Gastrocnemius medialis (tissue), 4 donors: ENCODE data around the gene SLC32A1. TPM values are rescaled to one million over a fixed set of nuclear protein-coding genes. Genes with fewer than 3 reads are reported as not detected.

Experiments used
- ATAC-seq, 2 donors: fragments of 150-250 bp; one replicate each; pipeline ENCODE4 v1.9.1; 2016
- DNase-seq, 2 donors: peaks; one replicate each; pipeline ENCODE4 v3.0.0-alpha.2; 2019
- H3K27ac ChIP-seq, 4 donors: fragments of 200-600 bp; sonication (generic); 1 replicate in 1 of 4; 2 replicates in 3 of 4; pipeline ENCODE4 v1.5.1; 2016 to 2018; ENCODE audit warnings: mild to moderate bottlenecking in 2 of 4, moderate library complexity in 1 of 4
- H3K27me3 ChIP-seq, 3 donors: fragments of 200-600 bp; sonication (generic) in 2 of 3; 1 replicate in 1 of 3; 2 replicates in 2 of 3; pipeline versions ENCODE4 v1.5.1 to v1.6.0; 2016 to 2019; ENCODE audit warnings: mild to moderate bottlenecking in 1 of 3, moderate library complexity in 1 of 3
- H3K36me3 ChIP-seq, 2 donors: fragments of 200-600 bp; sonication (generic) in 1 of 2; one replicate each; pipeline ENCODE4 v1.5.1; 2017 to 2018
- H3K4me1 ChIP-seq, 2 donors: fragments of 200-600 bp; sonication (generic) in 1 of 2; one replicate each; pipeline ENCODE4 v1.5.1; 2016 to 2017; ENCODE audit warnings: mild to moderate bottlenecking in 2 of 2
- H3K4me3 ChIP-seq, 4 donors: fragments of 200-600 bp; sonication (generic) in 3 of 4; 1 replicate in 1 of 4; 2 replicates in 3 of 4; pipeline ENCODE4 v1.5.1; 2016 to 2019; ENCODE audit warnings: mild to moderate bottlenecking in 2 of 4
- H3K9me3 ChIP-seq, 3 donors: fragments of 200-600 bp; sonication (generic) in 2 of 3; 1 replicate in 1 of 3; 2 replicates in 2 of 3; pipeline ENCODE4 v1.5.1; 2016 to 2019
- POLR2A ChIP-seq, 2 donors: fragments of 450-650 bp; IDR thresholded peaks; one replicate each; pipeline ENCODE4 v1.6.1; 2017; ENCODE audit warnings: antibody characterized with exemption in 2 of 2, mild to moderate bottlenecking in 2 of 2, moderate library complexity in 2 of 2
- in situ Hi-C, 4 donors: fragments of 200-750 bp; cut with MboI; loops; one replicate each; pipeline versions ENCODE4 v1.15.0 to v1.8.0; 2017; ENCODE audit warnings: low sequenced_read_pairs in 4 of 4
- intact Hi-C: fragments of 100-400 bp; cut with DNase I; formaldehyde crosslinking; loops from one replicate; pipeline ENCODE4 v1.15.1; 2023; ENCODE audit warnings: low total_unique reads
- total RNA-seq, 4 donors: library from RNA; depleted of rRNA; stranded (reverse); fragments of >200 nt; gene quantifications; one replicate each; pipeline versions ENCODE4 v1.1.0 to v1.2.3, GENCODE V29; 2016
- TF ChIP-seq, protein P1 (sequence below), 5 experiments: fragments of 450-650 bp in 3 of 5; fragments of 200-600 bp in 2 of 5; sonication (generic) in 2 of 5; IDR thresholded peaks in 4 of 5; conservative IDR thresholded peaks in 1 of 5; 1 replicate in 4 of 5; 2 replicates in 1 of 5; pipeline ENCODE4 v1.5.1; 2016 to 2019; ENCODE audit warnings: antibody characterized with exemption in 5 of 5, mild to moderate bottlenecking in 3 of 5, moderate library complexity in 3 of 5

The SLC32A1 gene
- total RNA-seq, 4 donors from 2014 or later = not detected

- intact Hi-C loops (loop anchor here (1.0 kb wide), 1 partner anchor 214 kb away; no protein-coding TSS in a partner anchor), in situ Hi-C loops (no loop called here)
- no peak for ATAC-seq
Measured at GRCh38 chr20:38747495-38748096, 23.3 kb downstream of the SLC32A1 start.

GRCh38 chr20:38748097-38748860 is 24.0 kb downstream of the SLC32A1 start, which contains the start of gene ACTR5:
TSS of gene ACTR5 (plus strand) at chr20:38748460. CDS start at chr20:38748479, 19 bp downstream.
- DNase-seq = peak; percentile 84 to 87
- peak within 1 kb of the TSS; percentile 64 to 95 (median 80) for H3K4me3 ChIP-seq
- peaks cover 0 to 10% of the 10 kb centered on the region in 2 donors for H3K36me3 ChIP-seq
- peak within 1 kb of the TSS; percentile 78 to 93 (median 86) for H3K27ac ChIP-seq
- H3K9me3 ChIP-seq = no peaks in the 10 kb centered on the region
- TF ChIP-seq, protein P1, sequence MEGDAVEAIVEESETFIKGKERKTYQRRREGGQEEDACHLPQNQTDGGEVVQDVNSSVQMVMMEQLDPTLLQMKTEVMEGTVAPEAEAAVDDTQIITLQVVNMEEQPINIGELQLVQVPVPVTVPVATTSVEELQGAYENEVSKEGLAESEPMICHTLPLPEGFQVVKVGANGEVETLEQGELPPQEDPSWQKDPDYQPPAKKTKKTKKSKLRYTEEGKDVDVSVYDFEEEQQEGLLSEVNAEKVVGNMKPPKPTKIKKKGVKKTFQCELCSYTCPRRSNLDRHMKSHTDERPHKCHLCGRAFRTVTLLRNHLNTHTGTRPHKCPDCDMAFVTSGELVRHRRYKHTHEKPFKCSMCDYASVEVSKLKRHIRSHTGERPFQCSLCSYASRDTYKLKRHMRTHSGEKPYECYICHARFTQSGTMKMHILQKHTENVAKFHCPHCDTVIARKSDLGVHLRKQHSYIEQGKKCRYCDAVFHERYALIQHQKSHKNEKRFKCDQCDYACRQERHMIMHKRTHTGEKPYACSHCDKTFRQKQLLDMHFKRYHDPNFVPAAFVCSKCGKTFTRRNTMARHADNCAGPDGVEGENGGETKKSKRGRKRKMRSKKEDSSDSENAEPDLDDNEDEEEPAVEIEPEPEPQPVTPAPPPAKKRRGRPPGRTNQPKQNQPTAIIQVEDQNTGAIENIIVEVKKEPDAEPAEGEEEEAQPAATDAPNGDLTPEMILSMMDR (IDR thresholded peaks at IDR 0.05 in 4 of 5, conservative IDR thresholded peaks at IDR 0.05 in 1 of 5) = no peak
- TF ChIP-seq POLR2A (IDR thresholded peaks at IDR 0.05) = peak; percentile 35 to 46
- peak; percentile 96 to 98 for ATAC-seq
- H3K27me3 ChIP-seq = peaks cover 0 to 2% (median 0%) of the 10 kb centered on the region in 3 donors
- peaks cover 4 to 11% of the 10 kb centered on the region in 2 donors for H3K4me1 ChIP-seq
- in situ Hi-C loops = no loop called here
- intact Hi-C loops = loop anchor here (1.0 kb wide), 1 partner anchor 213 kb away; no protein-coding TSS in a partner anchor

More at GRCh38 chr20:38747495-38748096, 23.3 kb downstream of the SLC32A1 start:
- Histone ChIP-seq H3K4me3 (peak overlapping the region; percentile 64 to 95 (median 80)), H3K9me3 (no peaks in the 10 kb centered on the region), H3K36me3 (peaks cover 0 to 7% of the 10 kb centered on the region in 2 donors), H3K4me1 (peaks cover 4 to 11% of the 10 kb centered on the region in 2 donors), H3K27ac (peak overlapping the region; percentile 78 to 93 (median 86)), H3K27me3 (peaks cover 0 to 2% (median 0%) of the 10 kb centered on the region in 3 donors)
- no peak for DNase-seq
- TF ChIP-seq, protein P1 (IDR thresholded peaks at IDR 0.05 in 4 of 5, conservative IDR thresholded peaks at IDR 0.05 in 1 of 5) = no peak
- TF ChIP-seq POLR2A (IDR thresholded peaks at IDR 0.05) = no peak

GRCh38 chr20:38748861-38749149 is 24.5 kb downstream of the SLC32A1 start:
- peaks cover 0 to 15% of the 10 kb centered on the region in 2 donors for H3K36me3 ChIP-seq
- no peaks in the 10 kb centered on the region for H3K27me3 ChIP-seq
- no peak for ATAC-seq
- peaks cover 4 to 11% of the 10 kb centered on the region in 2 donors for H3K4me1 ChIP-seq
- peak overlapping the region; percentile 78 to 93 (median 86) for H3K27ac ChIP-seq
- intact Hi-C loops = loop anchor here (1.0 kb wide), 1 partner anchor 212 kb away; no protein-coding TSS in a partner anchor
- in situ Hi-C loops = no loop called here
- no peak for DNase-seq
- H3K9me3 ChIP-seq = no peaks in the 10 kb centered on the region
- H3K4me3 ChIP-seq = peak overlapping the region; percentile 64 to 95 (median 80)
- no peak for TF ChIP-seq POLR2A (IDR thresholded peaks at IDR 0.05)
- TF ChIP-seq, protein P1 (IDR thresholded peaks at IDR 0.05 in 4 of 5, conservative IDR thresholded peaks at IDR 0.05 in 1 of 5) = no peak

DNA sequence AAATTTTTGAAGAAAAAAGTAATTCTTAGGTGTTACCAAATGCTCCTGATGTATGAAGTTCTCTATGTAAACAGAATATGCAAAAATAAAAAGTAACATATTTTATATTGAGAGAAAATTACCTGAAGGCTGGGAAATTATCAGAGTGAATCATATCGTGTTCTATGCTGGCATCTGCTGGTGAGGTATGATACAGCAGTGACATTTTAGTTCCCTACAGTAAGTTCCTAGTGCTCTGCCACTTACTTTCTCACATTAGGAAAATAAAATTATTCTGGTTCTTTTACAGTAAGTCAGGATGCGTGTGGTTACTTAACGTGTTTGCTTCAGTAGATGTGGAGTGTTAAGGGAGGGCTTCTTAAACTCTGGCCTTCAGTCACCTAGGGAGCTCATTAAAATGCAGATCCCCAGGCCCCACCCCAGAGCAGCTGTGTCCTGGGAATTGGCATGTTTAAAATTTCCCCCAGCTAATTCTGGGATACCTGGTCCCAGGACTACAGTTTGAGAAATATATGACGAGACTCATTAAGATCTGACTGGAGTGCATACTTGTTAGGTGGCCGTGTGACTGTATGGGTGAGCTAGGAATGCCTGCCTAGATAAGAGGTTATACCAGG is 27.2 kb downstream of the SLC32A1 start:
- TF ChIP-seq POLR2A (IDR thresholded peaks at IDR 0.05) = no peak
- TF ChIP-seq, protein P1 (IDR thresholded peaks at IDR 0.05 in 4 of 5, conservative IDR thresholded peaks at IDR 0.05 in 1 of 5) = peak in 4 of 5 experiments; percentile 43 to 57 (median 51)
- peaks cover 2 to 38% of the 10 kb centered on the region in 2 donors for H3K36me3 ChIP-seq
- ATAC-seq = no peak
- no peak overlapping the region for H3K4me3 ChIP-seq
- no peaks in the 10 kb centered on the region for H3K9me3 ChIP-seq
- H3K4me1 ChIP-seq = peaks cover 4 to 11% of the 10 kb centered on the region in 2 donors
- DNase-seq = no peak
- H3K27ac ChIP-seq = no peak overlapping the region
- H3K27me3 ChIP-seq = no peaks in the 10 kb centered on the region
- in situ Hi-C loops = loop anchor here in 1 of 4 donors (10.0 kb wide), 1 partner anchor 107 kb away; no protein-coding TSS in a partner anchor
- intact Hi-C loops = loop anchor here (1.0 kb wide), 1 partner anchor 105 kb away; no protein-coding TSS in a partner anchor
